Liver (tissue), 9 donors: ENCODE data around the gene PTCD3. TPM values are rescaled to one million over a fixed set of nuclear protein-coding genes. Genes with fewer than 3 reads are reported as not detected.
A peak's percentile ranks its signal among the peaks of the same experiment; 100 is the strongest.

Experiments
- DNase-seq: peaks from one replicate; pipeline ENCODE4 v3.0.0-alpha.2; 2017; ENCODE audit warnings: low spot score
- H3K27ac ChIP-seq, 2 donors: one replicate each; pipeline ENCODE4 v1.7.0; 2013; ENCODE audit warnings: inconsistent platforms in 2 of 2, low read length in 2 of 2, control low read depth in 1 of 2, low read depth in 1 of 2, mild to moderate bottlenecking in 1 of 2
- H3K27me3 ChIP-seq, 4 donors: one replicate each; pipeline versions ENCODE4 v1.6.1 to v1.7.0; 2013; ENCODE audit warnings: low read length in 3 of 4, inconsistent platforms in 1 of 4, mild to moderate bottlenecking in 1 of 4, moderate library complexity in 1 of 4; ENCODE audit not compliant: control insufficient read depth in 4 of 4, insufficient read depth in 4 of 4
- H3K36me3 ChIP-seq, 4 donors: one replicate each; pipeline versions ENCODE4 v1.6.1 to v1.7.0; 2013; ENCODE audit warnings: low read length in 3 of 4, mild to moderate bottlenecking in 3 of 4, low read depth in 1 of 4, moderate library complexity in 1 of 4; ENCODE audit not compliant: control insufficient read depth in 4 of 4, insufficient read depth in 3 of 4
- H3K4me1 ChIP-seq, 4 donors: one replicate each; pipeline versions ENCODE4 v1.6.1 to v1.7.0; 2013; ENCODE audit warnings: low read length in 3 of 4, mild to moderate bottlenecking in 3 of 4, moderate library complexity in 1 of 4; ENCODE audit not compliant: control insufficient read depth in 4 of 4, insufficient read depth in 4 of 4
- H3K4me3 ChIP-seq, 3 donors: one replicate each; pipeline versions ENCODE4 v1.6.1 to v1.7.0; 2013; ENCODE audit warnings: low read length in 3 of 3, control low read depth in 1 of 3, low read depth in 1 of 3, mild to moderate bottlenecking in 1 of 3
- H3K9ac ChIP-seq, 2 donors: one replicate each; pipeline ENCODE4 v1.7.0; 2013; ENCODE audit warnings: low read length in 2 of 2, mild to moderate bottlenecking in 2 of 2, moderate library complexity in 2 of 2, control low read depth in 1 of 2, low read depth in 1 of 2
- H3K9me3 ChIP-seq, 4 donors: one replicate each; pipeline versions ENCODE4 v1.6.1 to v1.7.0; 2013; ENCODE audit warnings: low read length in 3 of 4; ENCODE audit not compliant: control insufficient read depth in 4 of 4
- ATF3 ChIP-seq: IDR thresholded peaks from 2 replicates; pipeline ENCODE4 v1.6.1; 2016; ENCODE audit warnings: antibody characterized with exemption
- CTCF ChIP-seq: fragments of 150-350 bp; IDR thresholded peaks from 2 replicates; pipeline ENCODE4 v1.5.1; 2017; ENCODE audit warnings: improper control_type of control experiment, low read depth, low read length; ENCODE audit not compliant: missing input control
- EGR1 ChIP-seq, 2 donors: IDR thresholded peaks; 2 replicates each; pipeline ENCODE4 v1.6.1; 2016 to 2018; ENCODE audit warnings: antibody characterized with exemption in 2 of 2, low read depth in 2 of 2
- FOXA1 ChIP-seq: IDR thresholded peaks from 2 replicates; pipeline ENCODE4 v1.6.1; 2016; ENCODE audit warnings: antibody characterized with exemption
- FOXA2 ChIP-seq: IDR thresholded peaks from 2 replicates; pipeline ENCODE4 v1.6.1; 2016; ENCODE audit warnings: antibody characterized with exemption
- GABPA ChIP-seq, 2 donors: IDR thresholded peaks in 1 of 2; conservative IDR thresholded peaks in 1 of 2; 2 replicates each; pipeline ENCODE4 v1.6.1; 2016; ENCODE audit warnings: antibody characterized with exemption in 2 of 2, mild to moderate bottlenecking in 1 of 2, moderate library complexity in 1 of 2
- HNF4A ChIP-seq, 2 donors: conservative IDR thresholded peaks; 2 replicates each; pipeline ENCODE4 v1.6.1; 2016; ENCODE audit warnings: antibody characterized with exemption in 2 of 2, mild to moderate bottlenecking in 2 of 2
- HNF4G ChIP-seq: IDR thresholded peaks from 2 replicates; pipeline ENCODE4 v1.6.1; 2016; ENCODE audit warnings: antibody characterized with exemption
- JUND ChIP-seq, 2 donors: IDR thresholded peaks; 2 replicates each; pipeline ENCODE4 v1.6.1; 2016; ENCODE audit warnings: antibody characterized with exemption in 2 of 2
- MAX ChIP-seq: IDR thresholded peaks from 2 replicates; pipeline ENCODE4 v1.6.1; 2016; ENCODE audit warnings: antibody characterized with exemption
- NR2F2 ChIP-seq: IDR thresholded peaks from 2 replicates; pipeline ENCODE4 v1.6.1; 2016; ENCODE audit warnings: antibody characterized with exemption
- RAD21 ChIP-seq, 2 donors: IDR thresholded peaks; 2 replicates each; pipeline ENCODE4 v1.6.1; 2016; ENCODE audit warnings: antibody characterized with exemption in 2 of 2, mild to moderate bottlenecking in 2 of 2
- REST ChIP-seq: IDR thresholded peaks from 2 replicates; pipeline ENCODE4 v1.6.1; 2016; ENCODE audit warnings: antibody characterized with exemption, mild to moderate bottlenecking
- RXRA ChIP-seq, 2 donors: IDR thresholded peaks; 2 replicates each; pipeline ENCODE4 v1.6.1; 2017 to 2018; ENCODE audit warnings: antibody characterized with exemption in 2 of 2, mild to moderate bottlenecking in 1 of 2
- SP1 ChIP-seq: IDR thresholded peaks from 2 replicates; pipeline ENCODE4 v1.6.1; 2018; ENCODE audit warnings: antibody characterized with exemption, mild to moderate bottlenecking
- TAF1 ChIP-seq: conservative IDR thresholded peaks from 2 replicates; pipeline ENCODE4 v1.6.1; 2016; ENCODE audit warnings: antibody characterized with exemption, mild to moderate bottlenecking
- YY1 ChIP-seq: IDR thresholded peaks from 2 replicates; pipeline ENCODE4 v1.6.1; 2016; ENCODE audit warnings: antibody characterized with exemption, mild to moderate bottlenecking
- ZBTB33 ChIP-seq: IDR thresholded peaks from 2 replicates; pipeline ENCODE4 v1.6.1; 2016; ENCODE audit warnings: antibody characterized with exemption
- WGBS: extraction: QIAGEN DNeasy Blood & Tissue Kit; methylation state at CpG from one replicate; pipeline ENCODE4 v1.1.7; 2013; 5-methylcytosine and 5-hydroxymethylcytosine counted together
- polyA plus RNA-seq, 2 donors: library from polyadenylated mRNA; stranded (reverse) in 1 of 2; unstranded in 1 of 2; fragments of 200-250 nt in 1 of 2; fragments of >200 nt in 1 of 2; fragmentation: Nextera tagmentation in 1 of 2; extraction: Ambion mirVana in 1 of 2; gene quantifications; one replicate each; pipeline versions ENCODE4 v1.2.1 to v1.2.3, GENCODE V29; 2013 to 2015
- total RNA-seq, 2 donors: library from RNA; depleted of rRNA; stranded (reverse); fragments of >200 nt; gene quantifications; one replicate each; pipeline ENCODE4 v1.2.3, GENCODE V29; 2014
- donor health status: healthy.
- donor health status: healthy.
- donor health status: healthy.
- donor health status: healthy.
- donor health status: healthy.

The PTCD3 gene
- total RNA-seq: 10 to 100 TPM; 53.6 to 74.6 TPM
- 10 to 100 TPM; 25.5 to 36.7 TPM for polyA plus RNA-seq

DNA sequence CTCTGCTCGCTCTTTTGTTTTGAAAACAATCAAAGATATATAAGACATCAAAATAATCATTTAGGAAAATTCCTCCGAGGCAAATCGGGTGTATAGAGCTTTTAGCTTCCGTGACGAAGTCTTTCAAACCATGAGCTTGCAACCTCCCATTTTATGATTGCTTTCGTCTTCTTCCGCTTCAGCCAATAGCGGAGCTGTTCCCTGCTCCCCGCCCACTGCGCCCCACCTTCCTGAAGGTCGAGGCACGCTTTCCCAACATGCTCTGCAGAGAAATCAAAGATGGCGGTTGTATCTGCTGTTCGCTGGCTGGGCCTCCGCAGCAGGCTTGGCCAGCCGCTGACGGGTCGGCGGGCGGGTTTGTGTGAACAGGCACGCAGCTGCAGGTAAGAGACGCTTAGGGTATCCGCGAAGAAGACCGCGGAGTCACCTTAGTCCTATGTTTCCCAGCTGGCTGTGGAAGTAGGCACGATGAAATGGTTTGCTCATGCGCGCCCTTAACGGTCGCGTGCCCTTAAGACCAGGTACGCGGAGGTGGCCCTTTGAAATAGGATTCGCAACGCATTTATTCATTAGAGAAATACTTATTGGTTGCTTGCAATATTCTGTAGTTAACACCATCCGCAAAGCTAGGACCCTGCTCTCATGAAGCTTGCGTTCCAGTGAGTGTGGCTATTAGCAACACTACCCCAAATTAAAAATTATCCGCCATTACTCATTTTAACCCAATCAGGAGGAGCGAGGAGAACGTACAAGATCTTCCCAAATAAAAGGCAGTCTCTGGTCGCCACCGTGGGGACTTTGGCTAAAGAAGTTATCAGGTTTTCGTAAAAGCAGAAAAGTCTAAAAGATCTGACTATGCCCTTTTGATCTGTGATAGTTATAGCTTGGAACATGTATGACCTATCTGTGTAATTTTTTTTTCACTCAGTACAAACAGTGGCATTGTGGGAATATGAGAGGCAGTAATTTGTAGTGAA, at the start of gene PTCD3:
TSS of gene PTCD3 (plus strand) at position 267 of the 977 bp plus-strand sequence. CDS start at position 280, 13 bp downstream.
- WGBS: under 1% methylated on average over 44 of the region's 44 CpGs
- Histone ChIP-seq H3K27me3 (no peaks in the 10 kb centered on the region), H3K4me1 (peaks cover 6 to 34% (median 25%) of the 10 kb centered on the region in 4 donors), H3K9me3 (no peaks in the 10 kb centered on the region), H3K27ac (peak within 1 kb of the TSS; percentile 41 to 80), H3K4me3 (peak within 1 kb of the TSS; percentile 72 to 100 (median 85)), H3K9ac (peak within 1 kb of the TSS; percentile 63 to 74), H3K36me3 (peaks cover 5 to 25% (median 13%) of the 10 kb centered on the region in 4 donors)
- TF ChIP-seq HNF4A (conservative IDR thresholded peaks at IDR 0.05) (peak; percentile 5 to 25), RXRA (IDR thresholded peaks at IDR 0.05) (peak; percentile 23 to 38), CTCF (no peak), GABPA (IDR thresholded peaks at IDR 0.05 in 1 of 2, conservative IDR thresholded peaks at IDR 0.05 in 1 of 2) (peak; percentile 45 to 76), SP1 (peak; percentile 90), RAD21 (IDR thresholded peaks at IDR 0.05) (no peak), MAX (peak; percentile 95), EGR1 (IDR thresholded peaks at IDR 0.05; ENCODE audit: low read depth in 2 of 2) (peak in 1 of 2 donors; percentile 55), REST (no peak), ATF3 (no peak), JUND (IDR thresholded peaks at IDR 0.05) (peak in 1 of 2 donors; percentile 51), NR2F2 (peak; percentile 54), HNF4G (no peak), ZBTB33 (peak; percentile 80), YY1 (peak; percentile 99), FOXA2 (peak; percentile 21), TAF1 (peak; percentile 51), FOXA1 (no peak)
- DNase-seq: peak; percentile 90
